ENCODE data around the gene TULP4.
"Not testable (repeated sequence)": the region's sequence is repeated elsewhere in the genome, so short reads cannot be mapped to it uniquely, and the experiment has no call there.

TULP4 gene

DNA sequence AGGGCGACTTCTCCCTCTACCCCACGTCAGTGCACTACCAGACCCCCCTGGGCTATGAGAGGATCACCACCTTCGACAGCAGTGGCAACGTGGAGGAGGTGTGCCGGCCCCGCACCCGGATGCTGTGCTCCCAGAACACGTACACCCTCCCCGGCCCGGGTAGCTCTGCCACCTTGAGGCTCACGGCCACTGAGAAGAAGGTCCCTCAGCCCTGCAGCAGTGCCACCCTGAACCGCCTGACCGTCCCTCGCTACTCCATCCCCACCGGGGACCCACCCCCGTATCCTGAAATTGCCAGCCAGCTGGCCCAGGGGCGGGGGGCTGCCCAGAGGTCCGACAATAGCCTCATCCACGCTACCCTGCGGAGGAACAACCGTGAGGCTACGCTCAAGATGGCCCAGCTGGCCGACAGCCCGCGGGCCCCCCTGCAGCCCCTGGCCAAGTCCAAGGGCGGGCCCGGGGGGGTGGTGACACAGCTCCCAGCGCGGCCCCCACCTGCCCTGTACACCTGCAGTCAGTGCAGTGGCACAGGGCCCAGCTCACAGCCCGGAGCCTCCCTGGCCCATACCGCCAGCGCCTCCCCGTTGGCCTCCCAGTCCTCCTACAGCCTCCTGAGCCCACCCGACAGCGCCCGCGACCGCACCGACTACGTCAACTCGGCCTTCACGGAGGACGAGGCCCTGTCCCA is 190.1 kb downstream of the TULP4 start:
- DNase-seq (ENCODE audit: low read depth in 2 of 2): no peak

DNA sequence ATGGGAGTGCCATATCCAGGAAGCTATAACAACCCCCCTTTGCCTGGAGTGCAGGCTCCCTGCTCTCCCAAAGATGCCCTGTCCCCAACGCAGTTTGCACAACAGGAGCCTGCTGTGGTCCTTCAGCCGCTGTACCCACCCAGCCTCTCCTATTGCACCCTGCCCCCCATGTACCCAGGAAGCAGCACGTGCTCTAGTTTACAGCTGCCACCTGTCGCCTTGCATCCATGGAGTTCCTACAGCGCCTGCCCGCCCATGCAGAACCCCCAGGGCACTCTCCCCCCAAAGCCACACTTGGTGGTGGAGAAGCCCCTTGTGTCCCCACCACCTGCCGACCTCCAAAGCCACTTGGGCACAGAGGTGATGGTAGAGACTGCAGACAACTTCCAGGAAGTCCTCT is 191.0 kb downstream of the TULP4 start:
- no peak for DNase-seq (ENCODE audit: low read depth in 2 of 2)

DNA sequence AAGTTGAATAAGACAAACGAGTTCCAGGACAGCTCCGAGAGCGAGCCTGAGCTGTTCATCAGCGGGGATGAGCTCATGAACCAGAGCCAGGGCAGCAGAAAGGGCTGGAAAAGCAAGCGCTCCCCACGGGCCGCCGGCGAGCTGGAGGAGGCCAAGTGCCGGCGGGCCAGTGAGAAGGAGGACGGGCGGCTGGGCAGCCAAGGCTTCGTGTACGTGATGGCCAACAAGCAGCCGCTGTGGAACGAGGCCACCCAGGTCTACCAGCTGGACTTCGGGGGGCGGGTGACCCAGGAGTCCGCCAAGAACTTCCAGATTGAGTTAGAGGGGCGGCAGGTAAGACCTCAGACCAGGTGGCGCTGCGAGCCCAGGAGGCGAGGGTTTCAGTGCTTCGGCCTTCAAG is 191.6 kb downstream of the TULP4 start:
- DNase-seq (ENCODE audit: low read depth in 2 of 2): no peak

DNA sequence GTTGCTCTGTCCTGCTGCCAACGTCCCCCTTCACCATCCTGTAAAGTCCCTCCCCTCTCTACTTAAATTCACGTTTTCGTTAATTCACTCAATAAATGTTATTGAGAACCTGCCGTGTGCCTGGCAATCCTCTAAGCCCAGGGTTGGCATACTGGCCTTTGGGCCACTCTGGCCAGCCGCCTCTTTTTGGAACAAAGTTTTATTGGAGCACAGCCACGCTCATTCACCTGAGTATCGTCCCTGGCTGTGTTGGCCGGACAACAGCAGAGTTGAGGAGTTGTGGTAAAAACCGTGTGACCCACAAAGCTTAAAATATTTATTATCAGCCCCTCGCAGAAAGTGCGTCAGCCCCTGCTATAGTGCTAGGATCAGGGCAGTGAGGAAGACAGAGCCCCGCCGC is 192.9 kb downstream of the TULP4 start:
- DNase-seq (ENCODE audit: low read depth in 2 of 2): no peak

DNA sequence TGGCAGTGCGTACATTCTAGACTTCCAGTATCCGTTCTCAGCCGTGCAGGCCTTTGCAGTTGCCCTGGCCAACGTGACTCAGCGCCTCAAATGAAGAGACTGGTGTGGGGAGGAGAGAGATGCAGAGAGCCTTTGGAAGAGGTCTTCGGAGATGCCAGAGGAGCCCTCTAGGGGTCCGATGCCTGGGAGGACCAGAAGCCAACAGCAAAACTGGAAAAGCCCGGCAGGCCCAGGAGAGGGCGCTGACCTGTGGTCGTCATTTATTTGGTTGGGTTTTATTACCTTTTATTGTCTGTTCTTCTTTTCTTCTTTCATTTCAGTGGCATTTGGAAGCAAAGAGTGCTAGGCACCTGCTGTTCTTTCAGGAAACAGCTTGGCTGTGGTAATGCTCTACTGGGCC is 194.3 kb downstream of the TULP4 start:
- DNase-seq (ENCODE audit: low read depth in 2 of 2): no peak

DNA sequence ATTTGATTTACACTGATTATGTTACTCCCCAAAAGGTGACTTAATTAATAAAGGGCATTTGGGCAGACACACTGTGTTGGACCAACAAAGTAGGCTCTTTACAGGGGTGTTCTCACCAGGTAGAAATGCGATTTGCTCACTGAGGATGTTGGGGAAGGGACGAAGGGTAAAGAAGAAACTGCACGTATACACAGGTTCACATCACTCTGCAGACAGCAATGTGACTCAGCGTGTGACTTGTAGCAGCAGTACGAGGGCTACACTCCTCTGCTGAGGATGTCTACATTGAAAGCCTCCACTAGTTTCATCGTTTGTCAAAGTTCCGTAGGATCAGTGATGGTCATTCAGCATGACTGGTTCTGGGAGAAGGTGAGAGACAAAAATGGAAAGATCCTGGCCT is 194.9 kb downstream of the TULP4 start:
- DNase-seq (ENCODE audit: low read depth in 2 of 2): no peak

DNA sequence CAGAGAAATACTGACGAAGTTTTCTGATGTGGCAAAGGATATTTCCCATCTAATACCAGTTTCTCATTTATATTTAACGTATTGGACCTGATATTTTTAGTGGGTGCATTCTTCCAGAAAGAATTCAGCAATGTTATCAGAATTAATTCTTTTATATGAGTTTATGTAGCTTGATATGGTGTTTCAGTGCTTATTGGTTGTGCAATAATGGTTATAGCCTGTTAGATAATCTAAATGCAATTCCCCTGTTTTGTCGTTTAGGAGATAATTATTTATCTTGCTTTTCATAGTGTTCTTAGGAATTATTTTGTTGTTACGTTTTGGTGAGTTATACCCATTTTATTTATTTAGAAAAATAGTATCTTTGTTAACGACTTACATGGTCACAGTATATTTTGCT is 196.2 kb downstream of the TULP4 start:
- DNase-seq (ENCODE audit: low read depth in 2 of 2): no peak

DNA sequence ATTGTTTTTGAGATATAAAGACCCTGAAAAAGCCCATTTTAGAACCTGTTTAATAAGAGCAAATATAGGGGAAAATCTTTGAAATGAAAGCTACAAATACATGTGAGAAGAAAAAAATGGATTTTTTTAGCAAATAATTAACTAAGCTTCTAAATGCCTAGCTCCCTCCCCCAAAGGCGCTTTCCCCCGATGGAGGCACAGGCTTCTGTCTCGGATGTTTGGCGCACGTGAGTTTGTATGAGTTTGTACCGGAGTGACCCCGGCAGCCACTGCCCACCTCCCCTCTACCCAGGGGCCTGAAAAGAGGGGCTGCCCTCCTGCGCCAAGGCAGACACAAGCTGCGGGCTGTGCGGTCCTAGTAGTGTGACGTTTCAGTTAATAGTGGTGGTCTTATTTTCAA is 197.2 kb downstream of the TULP4 start:
- no peak for DNase-seq (ENCODE audit: low read depth in 2 of 2)

DNA sequence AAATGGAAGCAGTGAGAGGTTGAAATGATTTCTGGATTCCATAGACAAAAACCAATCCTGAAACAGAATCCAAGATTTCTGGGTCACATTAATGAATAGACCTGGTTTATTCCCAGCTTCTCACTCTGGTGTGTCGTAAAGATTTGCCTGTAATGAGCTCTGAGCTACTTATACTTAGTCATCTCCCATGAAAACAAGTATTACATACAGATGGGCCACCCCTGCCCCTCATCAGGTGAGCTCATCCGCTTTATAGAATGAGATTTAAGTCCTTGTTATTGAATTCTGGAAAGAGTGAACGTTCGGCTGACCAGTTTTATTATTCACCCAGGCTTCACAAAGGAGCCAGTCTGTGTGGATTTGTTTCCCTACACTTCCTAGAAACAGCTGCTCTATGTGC is 200.5 kb downstream of the TULP4 start:
- DNase-seq (ENCODE audit: low read depth in 2 of 2): no peak

DNA sequence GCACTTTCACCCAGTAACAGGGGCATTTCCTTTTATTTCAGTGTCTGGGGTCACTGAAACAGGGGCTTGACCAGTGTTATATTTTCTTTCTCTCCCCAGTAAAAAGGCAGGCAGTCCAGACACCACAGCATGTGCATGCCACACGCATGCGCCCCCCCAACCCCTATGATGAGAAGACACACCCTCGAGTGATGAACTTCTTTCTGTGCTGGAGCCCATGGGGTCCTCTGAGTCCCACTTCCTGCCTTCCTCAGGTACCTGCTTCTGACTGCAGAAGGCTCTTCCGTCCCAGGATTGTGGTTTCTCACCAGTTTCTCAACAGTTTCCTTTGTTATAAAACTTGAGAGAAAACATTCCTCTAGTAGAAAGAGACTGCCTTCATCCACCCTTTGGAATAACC is 201.9 kb downstream of the TULP4 start:
- DNase-seq (ENCODE audit: low read depth in 2 of 2): no peak

DNA sequence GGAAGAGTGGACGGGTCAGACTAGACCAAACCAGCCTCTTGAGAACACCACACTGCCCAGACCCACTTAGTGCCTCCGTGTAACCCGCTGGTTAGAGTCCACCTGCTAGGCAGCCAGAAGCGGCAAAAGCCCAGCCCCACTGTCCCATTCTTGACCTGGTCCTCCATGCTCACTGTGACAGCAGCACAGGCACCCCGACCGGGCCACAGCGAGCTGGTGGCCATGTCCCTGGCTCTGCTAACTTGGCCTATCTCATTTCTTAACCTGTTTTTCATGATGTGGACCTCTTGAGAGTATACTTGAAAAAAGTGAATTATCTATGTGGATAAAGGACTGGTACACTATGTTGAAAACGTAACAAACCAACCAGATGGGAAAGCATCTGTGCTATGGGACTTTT is 202.7 kb downstream of the TULP4 start:
- DNase-seq (ENCODE audit: low read depth in 2 of 2): no peak

DNA sequence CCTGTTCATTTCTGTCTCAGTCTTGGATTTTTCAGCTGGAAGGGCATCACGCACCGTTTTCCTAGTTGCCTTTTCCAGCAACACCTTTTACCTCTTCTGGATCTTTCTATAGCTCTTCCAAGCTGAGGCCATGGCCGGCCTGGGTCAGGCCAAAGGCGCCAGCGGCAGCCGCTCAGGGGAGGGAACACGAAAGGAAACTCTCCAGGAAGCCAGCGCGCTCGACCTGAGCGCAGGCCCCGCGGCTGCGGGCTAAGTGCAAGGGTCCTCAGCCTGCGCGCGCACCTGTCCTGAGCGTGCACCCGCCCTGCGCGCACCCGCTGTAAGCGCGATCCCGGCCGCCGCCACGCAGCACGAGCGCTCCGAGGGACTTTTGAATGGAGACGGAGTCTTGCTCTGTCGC is 203.8 kb downstream of the TULP4 start:
- no peak for DNase-seq (ENCODE audit: low read depth in 2 of 2)

DNA sequence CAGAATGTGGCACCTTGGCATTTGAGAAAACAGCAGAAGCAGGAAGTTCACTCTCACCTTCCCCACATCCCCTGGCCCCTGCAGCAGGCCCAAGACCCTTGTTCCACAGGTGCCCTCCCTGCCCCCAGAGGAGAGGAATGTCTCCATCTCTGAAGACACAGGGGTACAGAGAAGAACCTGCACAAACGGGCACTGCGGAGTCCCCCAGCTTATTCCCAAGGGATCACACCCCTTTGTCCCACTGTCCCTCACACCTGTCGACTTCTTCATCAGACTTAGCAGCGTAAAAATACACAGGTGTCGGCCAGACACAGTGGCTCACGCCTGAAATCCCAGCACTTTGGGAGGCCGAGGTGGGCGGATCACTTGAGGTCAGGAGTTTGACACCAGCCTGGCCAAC is 204.8 kb downstream of the TULP4 start:
- no peak for DNase-seq (ENCODE audit: low read depth in 2 of 2)

DNA sequence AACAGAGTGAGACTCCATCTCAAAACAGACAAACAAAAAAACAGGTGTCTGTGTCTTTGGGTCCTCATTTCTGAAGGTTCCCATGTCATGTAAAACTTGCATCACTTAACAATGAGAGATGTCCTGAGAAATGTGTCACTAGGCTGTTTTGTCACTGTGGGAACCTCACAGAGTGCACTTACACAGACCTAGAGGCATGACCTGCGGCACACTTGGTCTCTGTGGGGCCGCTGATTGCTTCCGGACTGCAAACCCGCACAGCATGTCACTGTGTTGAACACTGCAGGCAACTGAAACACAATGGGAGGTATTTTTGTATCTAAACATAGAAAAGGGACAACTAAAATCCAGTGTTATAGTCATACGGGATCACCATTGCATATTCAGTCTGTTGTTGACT is 205.3 kb downstream of the TULP4 start:
- no peak for DNase-seq (ENCODE audit: low read depth in 2 of 2)

DNA sequence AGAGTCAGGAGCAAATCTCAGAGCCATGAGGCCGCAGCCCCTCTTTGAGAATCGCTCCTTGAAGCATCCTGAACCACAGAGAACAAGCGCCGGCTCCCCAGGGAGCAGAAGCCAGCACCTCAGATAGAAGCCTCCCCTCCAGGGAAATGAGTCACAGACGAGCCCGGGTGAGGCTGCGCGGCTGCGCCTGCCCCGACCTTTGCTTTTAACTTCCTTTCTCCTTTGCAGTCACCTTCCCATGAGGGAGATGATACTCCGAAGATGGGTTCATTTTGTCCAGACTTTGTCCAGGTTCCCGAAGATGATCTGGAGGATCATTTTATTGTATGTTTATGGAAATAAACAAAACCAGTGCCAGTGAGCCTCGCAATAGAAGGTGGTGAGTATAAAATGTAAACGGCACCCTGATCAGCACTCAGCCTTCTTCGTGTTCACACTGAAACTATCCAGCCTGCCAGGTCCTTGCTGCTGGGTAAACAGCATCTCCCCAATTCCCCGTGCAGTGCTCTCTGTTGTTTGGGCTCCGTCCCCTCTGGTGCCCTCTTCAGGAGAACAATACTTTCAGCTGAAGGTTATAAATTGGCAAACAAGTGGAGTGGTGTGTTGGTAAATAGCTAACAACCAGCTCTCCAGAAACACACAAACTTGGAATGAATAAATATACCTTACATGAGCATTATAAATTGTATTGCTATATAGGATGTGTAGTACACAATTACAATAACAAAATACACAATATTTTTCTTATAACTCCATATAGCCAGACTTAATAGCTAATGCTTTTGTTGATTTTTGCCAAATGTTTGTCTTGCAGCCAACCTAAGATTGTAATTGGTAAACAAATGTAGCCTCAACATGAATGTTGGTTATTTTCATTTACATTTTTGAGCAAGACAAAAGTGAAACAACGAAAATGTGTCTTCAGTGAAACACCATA is 206.2 kb downstream of the TULP4 start:
- peak in 1 of 2 donors; percentile 18 for DNase-seq (ENCODE audit: low read depth in 2 of 2)

DNA sequence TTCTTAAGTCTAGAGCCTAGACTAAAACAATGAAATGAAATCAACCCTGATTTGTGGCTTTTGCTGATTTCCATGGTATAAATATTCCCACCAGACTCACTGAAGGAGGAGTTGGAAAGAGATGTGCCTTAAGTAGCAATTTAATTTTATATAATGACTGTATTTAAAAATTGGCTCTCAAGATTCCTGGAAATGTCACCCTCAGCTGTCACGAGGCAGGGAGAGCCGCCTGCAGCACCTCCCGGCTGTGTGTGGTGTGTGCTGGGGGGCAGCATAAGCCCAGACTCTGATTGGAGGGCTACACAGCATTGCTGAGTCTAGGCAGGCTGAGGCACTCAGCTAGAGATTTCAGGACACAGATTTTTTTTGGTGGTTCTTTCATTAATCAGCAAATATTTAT is 207.0 kb downstream of the TULP4 start:
- no peak for DNase-seq (ENCODE audit: low read depth in 2 of 2)

DNA sequence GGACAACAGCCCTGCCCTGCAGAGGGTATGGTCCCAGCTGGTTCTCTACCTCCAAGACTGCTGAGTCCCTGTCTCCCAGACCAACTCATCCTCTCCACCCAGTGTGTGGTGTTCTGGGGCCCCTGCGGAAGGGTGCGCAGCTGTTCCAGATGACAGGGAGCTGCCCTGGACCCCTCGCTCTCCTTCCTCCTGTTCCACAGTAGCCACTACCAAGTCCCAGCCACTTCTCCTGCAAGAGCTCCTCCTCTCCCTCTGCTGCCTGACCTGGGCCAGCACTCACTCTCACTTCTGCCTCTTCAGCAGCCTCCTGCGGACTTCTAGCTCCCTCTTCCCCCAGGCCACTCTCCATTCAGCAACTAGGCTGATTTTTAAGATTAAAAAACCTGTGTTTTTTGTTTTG is 207.5 kb downstream of the TULP4 start:
- DNase-seq (ENCODE audit: low read depth in 2 of 2): no peak

DNA sequence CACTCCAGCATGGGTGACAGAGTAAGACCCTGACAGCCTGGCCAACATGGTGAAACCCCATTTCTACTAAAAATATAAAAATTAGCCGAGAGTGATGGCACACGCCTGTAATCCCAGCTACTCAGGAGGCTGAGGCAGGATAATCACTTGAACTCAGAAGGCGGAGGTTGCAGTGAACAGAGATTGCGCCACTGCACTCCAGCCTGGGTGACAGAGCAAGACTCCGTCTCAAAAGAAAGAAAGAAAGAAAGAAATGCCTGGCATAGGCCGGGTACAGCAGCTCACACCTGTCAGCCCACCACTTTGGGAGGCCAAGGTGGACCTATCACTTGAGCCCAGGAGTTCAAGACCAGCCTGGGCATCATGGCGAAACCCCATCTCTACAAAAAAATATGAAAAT is 208.7 kb downstream of the TULP4 start:
- not testable (repeated sequence) for DNase-seq (ENCODE audit: low read depth in 2 of 2)

DNA sequence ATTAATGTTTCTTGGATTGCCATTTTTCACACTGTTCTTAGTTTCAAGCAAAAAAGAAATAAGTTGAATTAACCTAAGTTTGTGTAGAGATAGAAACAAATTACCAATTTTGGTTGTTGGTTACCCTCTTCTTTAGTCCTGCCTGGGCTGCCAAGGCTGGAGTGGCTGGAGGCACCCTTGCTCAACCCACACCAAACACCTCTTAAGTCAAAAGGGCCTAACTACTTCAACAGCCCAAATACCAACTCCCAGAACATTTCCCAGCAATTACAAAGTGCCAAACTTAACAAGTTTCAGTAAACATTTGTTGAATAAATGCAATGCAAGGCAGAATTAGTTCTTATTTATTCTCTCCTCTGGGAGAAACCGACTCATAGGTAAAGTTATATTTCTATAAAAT is 209.5 kb downstream of the TULP4 start:
- no peak for DNase-seq (ENCODE audit: low read depth in 2 of 2)

DNA sequence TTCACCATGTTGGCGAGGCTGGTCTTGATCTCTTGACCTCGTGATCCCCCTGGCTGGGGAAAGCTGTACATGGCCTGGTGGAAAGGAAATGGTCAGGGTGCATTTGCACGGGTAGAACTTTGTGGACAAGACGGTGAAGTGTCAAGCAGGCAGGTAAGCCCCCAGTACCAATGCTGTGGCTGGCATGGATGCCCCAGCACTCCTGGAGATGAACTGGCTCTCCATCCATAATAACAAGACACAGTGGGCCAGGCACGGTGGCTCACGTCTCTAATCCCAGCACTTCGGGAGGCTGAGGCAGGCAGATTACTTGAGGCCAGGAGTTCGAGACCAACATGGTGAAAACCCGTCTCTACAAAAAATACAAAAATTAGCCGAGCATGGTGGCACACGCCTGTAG is 210.4 kb downstream of the TULP4 start:
- no peak for DNase-seq (ENCODE audit: low read depth in 2 of 2)

DNA sequence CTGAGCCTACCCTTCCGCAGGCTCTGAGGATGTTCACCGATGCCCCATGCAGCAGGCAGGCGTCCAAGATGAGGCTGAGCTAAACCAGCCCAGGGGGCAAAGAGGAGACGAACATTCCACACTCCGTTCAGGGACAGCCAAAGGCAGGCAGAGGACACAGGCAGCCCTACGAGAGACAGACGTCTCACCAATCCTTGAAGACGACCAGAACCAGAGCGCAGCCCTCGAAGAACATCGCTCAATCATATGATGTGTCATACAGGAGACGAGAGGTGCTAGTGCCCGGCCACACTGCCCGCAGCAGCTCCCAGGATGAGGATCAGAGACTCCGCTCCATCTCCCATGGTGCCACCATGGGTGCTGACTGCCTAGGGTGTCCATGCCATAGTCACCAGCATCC is 212.0 kb downstream of the TULP4 start:
- no peak for DNase-seq (ENCODE audit: low read depth in 2 of 2)

DNA sequence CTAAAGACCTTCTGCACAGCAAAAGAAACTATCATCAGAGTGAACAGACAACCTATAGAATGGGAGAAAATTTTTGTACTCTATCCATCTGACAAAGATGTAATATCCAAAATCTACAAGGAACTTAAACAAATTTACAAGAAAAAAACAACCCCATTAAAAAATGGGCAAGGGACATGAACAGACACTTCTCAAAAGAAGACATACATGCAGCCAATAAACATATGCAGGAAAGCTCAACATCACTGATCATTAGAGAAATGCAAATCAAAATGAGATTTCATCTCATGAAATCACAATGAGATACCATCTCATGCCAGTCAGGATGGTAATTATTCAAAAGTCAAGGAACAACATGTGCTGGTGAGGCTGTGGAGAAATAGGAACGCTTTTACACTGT is 215.6 kb downstream of the TULP4 start:
- DNase-seq (ENCODE audit: low read depth in 2 of 2): not testable (repeated sequence)

DNA sequence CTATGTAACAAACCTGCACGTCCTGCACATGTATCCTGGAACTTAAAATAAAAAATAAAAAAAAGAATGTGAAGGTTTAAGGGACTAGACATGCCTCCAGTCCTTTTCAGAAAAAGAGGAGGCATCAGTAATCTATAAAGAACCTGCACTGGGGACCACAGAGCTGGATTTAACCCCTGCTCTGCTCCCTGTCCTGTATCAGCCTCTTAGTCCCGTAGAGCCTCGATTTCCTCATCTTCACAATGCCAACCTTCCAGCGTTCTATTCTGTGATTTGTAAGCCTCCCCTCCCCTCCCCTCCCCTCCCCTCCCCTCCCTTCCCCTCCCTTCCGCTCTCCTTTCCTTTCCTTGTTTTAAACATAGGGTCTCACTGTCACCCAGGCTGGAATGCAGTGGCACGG is 216.6 kb downstream of the TULP4 start:
- DNase-seq (ENCODE audit: low read depth in 2 of 2): no peak
